ENCODE results near the gene FMN2.

Gene FMN2

GRCh38 chr1:240092301-240093119 is 827 bp downstream of the FMN2 start (continued):
- no peak for TF ChIP-seq ZNF664 (tag by site-specific recombination; IDR thresholded peaks at IDR 0.05)
- TF ChIP-seq ZNF529 (tag by site-specific recombination; IDR thresholded peaks at IDR 0.05; ENCODE audit: insufficient replicate concordance): no peak
- TF ChIP-seq ZNF184 (tag by site-specific recombination; IDR thresholded peaks at IDR 0.05): 0 out of 2 replicates have a peak, but pooled peaks have one; percentile 35
- no peak for TF ChIP-seq ZNF121 (tag by site-specific recombination; IDR thresholded peaks at IDR 0.05)
- TF ChIP-seq ZBTB48 (tag by site-specific recombination; IDR thresholded peaks at IDR 0.05): no peak
- TF ChIP-seq SCRT1 (tag by site-specific recombination; IDR thresholded peaks at IDR 0.05; ENCODE audit: borderline replicate concordance): no peak
- TF ChIP-seq GLI4 (tag by site-specific recombination; IDR thresholded peaks at IDR 0.05): 0 out of 2 replicates have a peak, but pooled peaks have one; percentile 1
- no peak for TF ChIP-seq ZNF132 (tag by site-specific recombination; IDR thresholded peaks at IDR 0.05; ENCODE audit: borderline replicate concordance)
- no peak for TF ChIP-seq FEZF1 (tag by site-specific recombination; IDR thresholded peaks at IDR 0.05)
- 0 out of 2 replicates have a peak, but pooled peaks have one; percentile 42 for TF ChIP-seq ZNF513 (tag by site-specific recombination; IDR thresholded peaks at IDR 0.05)
- TF ChIP-seq GLIS1 (tag by site-specific recombination; IDR thresholded peaks at IDR 0.05): peak; percentile 51; the same call in 1 of the 2 replicates
- no peak for TF ChIP-seq KLF7 (tag by site-specific recombination; IDR thresholded peaks at IDR 0.05; ENCODE audit: borderline replicate concordance)
- TF ChIP-seq YY2 (tag by site-specific recombination; IDR thresholded peaks at IDR 0.05): no peak
- peak; percentile 86 for TF ChIP-seq ZIC2 (tag by site-specific recombination; IDR thresholded peaks at IDR 0.05)
- TF ChIP-seq ZBTB10 (tag by site-specific recombination; IDR thresholded peaks at IDR 0.05): no peak
- no peak; the same call in 1 of the 2 replicates for TF ChIP-seq ZNF341 (tag by site-specific recombination; IDR thresholded peaks at IDR 0.05; ENCODE audit: low read depth)
- TF ChIP-seq ZNF2 (tag by site-specific recombination; IDR thresholded peaks at IDR 0.05): peak; percentile 82
- peak; percentile 63; the same call in 1 of the 2 replicates for TF ChIP-seq ZNF501 (tag by site-specific recombination; IDR thresholded peaks at IDR 0.05)
- no peak for TF ChIP-seq ZNF280D (tag by site-specific recombination; IDR thresholded peaks at IDR 0.05)
- TF ChIP-seq ZSCAN16 (tag by site-specific recombination; IDR thresholded peaks at IDR 0.05): no peak
- TF ChIP-seq ZNF19 (tag by site-specific recombination; IDR thresholded peaks at IDR 0.05; ENCODE audit: low read depth): no peak
- TF ChIP-seq PRDM4 (tag by site-specific recombination; IDR thresholded peaks at IDR 0.05): no peak
- TF ChIP-seq KLF9 (tag by site-specific recombination; IDR thresholded peaks at IDR 0.05; ENCODE audit: low read depth): no peak
- no peak for TF ChIP-seq ZNF280C (tag by site-specific recombination; IDR thresholded peaks at IDR 0.05)
- no peak for TF ChIP-seq RBAK (tag by site-specific recombination; IDR thresholded peaks at IDR 0.05)
- TF ChIP-seq ZNF146 (tag by site-specific recombination; IDR thresholded peaks at IDR 0.05): no peak
- no peak for TF ChIP-seq ZNF670 (tag by site-specific recombination; IDR thresholded peaks at IDR 0.05; ENCODE audit: low read depth)
